Stimulated activated CD8-positive, alpha-beta memory T cell treated with anti-CD3 and anti-CD28 coated beads, Interleukin-12 subunit alpha, Interleukin-12 subunit beta, amount 100 ng/mL, for 24 hours (primary cell): ENCODE data around the gene FAF2.
"Not testable (repeated sequence)": the region's sequence is repeated elsewhere in the genome, so short reads cannot be mapped to it uniquely, and the experiment has no call there.

Experiments
- DNase-seq: peaks from one replicate; pipeline ENCODE4 v3.0.0-alpha.2; 2020; ENCODE audit errors: extremely low read depth

FAF2 gene

GRCh38 chr5:176454724-176455394 is 6.7 kb downstream of the FAF2 start:
- DNase-seq: no peak

DNA sequence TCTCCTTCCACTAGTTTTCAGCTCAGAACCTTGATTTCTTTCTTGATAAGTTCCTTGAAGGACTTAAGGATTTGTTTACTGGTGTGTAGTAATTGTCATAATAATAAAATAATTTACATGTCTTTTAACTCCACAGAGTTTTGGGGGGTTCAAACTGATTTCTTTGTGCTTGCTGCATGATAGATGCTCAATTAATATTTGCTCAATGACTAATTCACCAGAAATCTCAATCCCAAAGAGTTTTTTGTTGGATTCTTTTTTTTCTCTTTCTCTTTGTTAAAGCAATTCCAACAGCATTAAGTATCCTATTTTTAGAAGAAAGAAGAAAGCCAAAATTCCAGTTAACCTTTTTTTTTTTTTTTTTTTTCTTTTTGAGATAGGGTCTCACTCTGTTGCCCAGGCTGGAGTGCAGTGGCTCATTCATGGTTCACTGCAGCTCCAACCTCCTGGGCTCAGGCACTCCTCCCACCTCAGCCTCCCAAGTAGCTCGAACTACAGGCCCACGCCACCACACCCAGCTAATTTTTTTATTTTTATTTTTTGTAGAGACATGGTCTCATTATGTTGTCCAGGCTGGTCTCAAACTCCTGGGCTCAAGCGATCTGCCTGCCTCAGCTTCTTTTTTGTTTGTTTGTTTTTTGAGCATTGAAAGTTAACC is 10.8 kb downstream of the FAF2 start:
- DNase-seq: no peak

DNA sequence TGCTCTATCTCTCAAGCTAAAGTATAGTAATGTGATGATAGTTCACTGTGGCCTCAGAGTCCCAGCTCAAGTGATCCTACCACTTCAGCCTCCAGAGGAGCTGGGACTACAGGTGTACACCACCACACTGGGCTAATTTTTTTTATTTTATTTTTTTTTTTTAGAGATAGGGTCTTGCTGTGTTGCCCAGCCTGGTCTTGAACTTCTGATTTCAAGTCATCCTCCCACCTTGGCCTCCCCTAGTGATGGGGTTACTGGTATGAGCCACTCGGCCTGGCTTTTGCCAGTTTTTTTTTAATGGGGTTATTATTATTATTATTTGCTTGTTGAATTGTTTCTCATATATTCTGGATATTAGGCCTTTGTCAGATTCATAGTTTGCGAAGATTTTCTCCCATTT is 13.2 kb downstream of the FAF2 start:
- no peak for DNase-seq

- DNase-seq: no peak
Observed at GRCh38 chr5:176463113-176463764, 15.1 kb downstream of the FAF2 start.

- DNase-seq: no peak
Observed at GRCh38 chr5:176466245-176466871, 18.2 kb downstream of the FAF2 start.

GRCh38 chr5:176469296-176469695 is 21.1 kb downstream of the FAF2 start:
- DNase-seq: no peak

GRCh38 chr5:176470539-176470938 is 22.4 kb downstream of the FAF2 start:
- no peak for DNase-seq

DNA sequence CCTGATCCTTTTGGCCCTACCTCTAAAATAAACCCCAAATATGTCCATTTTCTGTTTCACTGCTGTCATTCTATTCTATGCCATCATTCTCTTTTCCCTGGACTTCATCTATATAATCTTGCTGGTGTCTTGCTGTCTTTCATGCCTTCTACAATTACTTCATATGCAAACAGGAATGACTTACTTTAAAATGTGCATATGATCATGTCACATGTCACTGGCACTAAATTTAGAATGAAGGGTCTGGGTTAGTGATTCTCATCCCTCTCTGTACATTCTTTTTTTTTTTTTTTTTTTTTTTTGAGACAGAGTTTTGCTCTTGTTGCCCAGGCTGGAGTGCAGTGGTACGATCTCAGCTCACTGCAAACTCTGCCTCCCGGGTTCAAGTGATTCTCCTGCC is 22.9 kb downstream of the FAF2 start:
- DNase-seq: no peak

- DNase-seq: no peak
Observed at GRCh38 chr5:176473335-176474006, 25.3 kb downstream of the FAF2 start.

GRCh38 chr5:176474476-176474875 is 26.3 kb downstream of the FAF2 start:
- DNase-seq: no peak

GRCh38 chr5:176481711-176482110 is 33.5 kb downstream of the FAF2 start:
- no peak for DNase-seq

- no peak for DNase-seq
Observed at GRCh38 chr5:176485176-176485575, 37.0 kb downstream of the FAF2 start.

DNA sequence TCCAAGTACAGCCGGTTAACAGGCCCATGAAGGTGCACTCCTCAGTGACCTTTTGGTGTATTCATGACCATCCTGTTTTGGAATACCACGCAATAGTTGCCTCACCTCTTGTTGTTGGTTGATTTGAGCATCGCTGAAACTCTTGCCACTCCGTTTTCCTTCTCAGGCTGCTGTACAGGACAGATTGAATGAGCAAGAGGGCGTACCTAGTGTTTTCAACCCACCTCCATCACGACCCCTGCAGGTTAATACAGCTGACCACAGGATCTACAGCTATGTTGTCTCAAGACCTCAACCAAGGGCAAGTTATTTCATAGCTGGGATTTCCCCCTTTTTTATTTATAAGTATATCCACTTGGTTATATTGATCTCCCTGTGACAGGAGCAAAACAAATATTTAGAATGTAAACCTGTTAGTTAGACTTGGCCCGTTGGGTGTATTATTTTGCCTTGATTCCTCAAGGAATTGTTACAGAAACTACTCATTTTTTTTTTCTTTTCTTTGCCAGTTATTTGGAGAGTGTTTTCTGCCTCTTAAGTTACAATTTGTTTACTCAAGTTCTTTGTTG is 38.1 kb downstream of the FAF2 start:
- DNase-seq: no peak

DNA sequence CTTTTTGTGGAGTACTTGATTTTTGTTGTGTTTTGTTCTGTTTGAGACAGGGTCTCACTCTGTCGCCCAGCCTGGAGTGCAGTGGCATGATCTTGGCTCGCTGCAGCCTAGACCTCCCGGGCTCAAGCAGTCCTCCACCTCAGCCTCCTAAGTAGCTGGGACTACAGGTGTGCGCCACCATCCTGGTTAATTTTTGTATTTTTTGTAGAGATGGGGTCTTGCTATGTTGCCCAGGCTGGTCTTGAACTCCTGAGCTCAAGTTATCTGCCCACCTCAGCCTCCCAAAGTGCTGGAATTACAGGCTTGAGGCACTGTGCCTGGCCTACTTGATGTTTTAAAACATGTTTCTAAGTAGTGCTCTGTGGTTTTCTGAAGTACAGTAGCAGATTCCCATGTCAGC is 39.0 kb downstream of the FAF2 start:
- DNase-seq: not testable (repeated sequence)

GRCh38 chr5:176489077-176489476 is 40.9 kb downstream of the FAF2 start:
- DNase-seq: no peak

DNA sequence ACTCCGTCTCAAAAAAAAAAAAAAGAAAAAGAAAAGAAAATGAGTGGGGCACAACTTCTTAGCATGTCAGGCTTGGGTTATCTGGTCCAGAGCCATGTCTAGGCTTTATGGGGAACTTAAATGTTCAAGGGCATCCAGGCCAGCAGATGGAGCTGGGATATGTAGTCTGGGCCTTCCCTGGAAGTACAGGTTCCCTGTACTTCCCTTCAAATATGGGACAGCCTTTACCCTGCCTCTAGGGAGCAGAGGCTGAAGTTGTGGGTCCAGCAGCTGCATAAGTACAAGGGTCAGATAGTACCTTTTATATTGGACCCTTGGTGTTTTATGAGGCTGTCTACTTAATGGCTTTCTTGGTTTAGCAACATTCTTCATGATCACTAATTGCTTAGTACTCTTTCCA is 42.1 kb downstream of the FAF2 start:
- DNase-seq: no peak

GRCh38 chr5:176491101-176491502 is 42.9 kb downstream of the FAF2 start:
- DNase-seq: no peak

GRCh38 chr5:176491901-176492300 is 43.7 kb downstream of the FAF2 start:
- DNase-seq: no peak

GRCh38 chr5:176492431-176492830 is 44.2 kb downstream of the FAF2 start:
- no peak for DNase-seq

DNA sequence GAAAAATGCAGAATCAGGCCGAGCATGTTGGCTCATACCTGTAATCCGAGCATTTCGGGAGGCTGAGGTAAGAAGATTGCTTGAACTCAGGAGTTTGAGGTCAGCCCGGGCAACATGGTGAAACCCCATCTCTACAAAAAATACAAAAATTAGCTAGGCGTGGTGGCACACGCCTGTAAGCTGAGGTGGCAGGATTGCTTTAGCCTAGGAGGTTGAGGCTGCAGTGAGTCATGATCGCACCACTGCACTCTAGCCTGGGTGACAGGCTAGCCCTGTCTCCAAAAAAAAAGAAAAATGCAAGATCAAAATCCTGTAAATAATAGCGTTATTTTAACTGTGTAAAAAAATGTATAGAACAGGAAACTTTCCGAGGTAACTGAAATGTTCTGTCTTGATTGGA is 49.7 kb downstream of the FAF2 start:
- DNase-seq: no peak

DNA sequence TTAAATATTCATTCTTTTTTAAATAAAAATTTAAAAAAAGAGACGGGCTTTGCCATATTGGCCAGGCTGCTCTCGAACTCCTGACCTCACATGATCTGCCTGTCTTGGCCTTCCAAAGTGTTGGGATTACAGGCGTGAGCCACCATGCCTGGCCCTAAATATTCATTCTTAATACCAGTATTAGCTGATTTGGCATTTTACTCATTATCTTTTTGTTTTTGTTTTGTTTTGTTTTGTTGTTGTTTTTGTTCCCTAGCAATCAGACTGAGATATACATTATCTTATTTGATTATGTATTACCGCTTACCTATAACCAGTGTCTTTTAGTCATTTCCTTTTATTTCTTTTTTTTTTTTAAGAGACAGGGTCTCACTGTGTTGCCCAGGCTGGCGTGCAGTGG is 51.1 kb downstream of the FAF2 start:
- DNase-seq: no peak

GRCh38 chr5:176500511-176500910 is 52.3 kb downstream of the FAF2 start:
- DNase-seq: no peak
